Heart right ventricle (tissue), 16 donors: ENCODE data around the gene ATP11A. TPM values are rescaled to one million over a fixed set of nuclear protein-coding genes. Genes with fewer than 3 reads are reported as not detected.

ENCODE experiments used
- ATAC-seq, 8 donors: fragments of 200-7000 bp; cut with Tn5 transposase; one replicate each; pipeline ENCODE4 v1.9.1; 2020; ENCODE audit warnings: mild to moderate bottlenecking in 8 of 8, moderate library complexity in 8 of 8, moderate number of reproducible peaks in 1 of 8
- DNase-seq, 2 donors: peaks; one replicate each; pipeline ENCODE4 v3.0.0-alpha.2; 2020
- H3K27ac ChIP-seq, 10 donors: fragments of 200-600 bp; sonication (generic) in 2 of 10; one replicate each; pipeline versions ENCODE4 v1.5.0 to v1.8.0; 2020 to 2022; ENCODE audit warnings: mild to moderate bottlenecking in 3 of 10
- H3K27me3 ChIP-seq, 7 donors: fragments of 200-600 bp; one replicate each; pipeline ENCODE4 v1.8.0; 2021 to 2022; ENCODE audit warnings: mild to moderate bottlenecking in 2 of 7
- H3K36me3 ChIP-seq, 9 donors: fragments of 200-600 bp; sonication (generic) in 1 of 9; one replicate each; pipeline versions ENCODE4 v1.5.0 to v1.8.0; 2020 to 2022; ENCODE audit warnings: mild to moderate bottlenecking in 2 of 9
- H3K4me1 ChIP-seq, 9 donors: fragments of 200-600 bp; sonication (generic) in 1 of 9; one replicate each; pipeline versions ENCODE4 v1.5.0 to v1.8.0; 2020 to 2022; ENCODE audit warnings: mild to moderate bottlenecking in 4 of 9
- H3K4me3 ChIP-seq, 10 donors: fragments of 200-600 bp; sonication (generic) in 2 of 10; one replicate each; pipeline versions ENCODE4 v1.5.0 to v1.8.0; 2020 to 2022; ENCODE audit warnings: mild to moderate bottlenecking in 7 of 10, moderate library complexity in 2 of 10
- H3K9me3 ChIP-seq, 11 donors: fragments of 200-600 bp in 10 of 11; sonication (generic) in 2 of 11; one replicate each; pipeline versions ENCODE4 v1.5.0 to v1.8.0; 2013 to 2022; ENCODE audit warnings: mild to moderate bottlenecking in 2 of 11, control low read depth in 1 of 11, moderate library complexity in 1 of 11
- WGBS, 2 donors: extraction: QIAGEN DNeasy Blood & Tissue Kit; methylation state at CpG; one replicate each; pipeline ENCODE4 v1.1.7; 2013; ENCODE audit warnings: inconsistent platforms in 1 of 2; 5-methylcytosine and 5-hydroxymethylcytosine counted together
- intact Hi-C, 10 donors: fragments of 100-400 bp; cut with DNase I; formaldehyde crosslinking; loops; one replicate each; pipeline versions ENCODE4 v1.11.1 to v1.14.2; 2022
- polyA plus RNA-seq, 2 donors: library from polyadenylated mRNA; stranded (reverse); fragments of 200-250 nt; gene quantifications; one replicate each; pipeline ENCODE4 v1.2.3, GENCODE V29; 2013
- total RNA-seq, 10 donors: library from RNA; stranded (reverse); fragmentation: NEBNext Ultra II Directional in 3 of 10; extraction: Animal tissue kit (Norgen Biotek cat#: 25700) in 3 of 10; gene quantifications; one replicate each; pipeline versions ENCODE4 v1.2.1 to v1.2.4, GENCODE V29; 2021 to 2023
- TF ChIP-seq, protein P1 (sequence below), 9 donors: fragments of 200-600 bp; sonication (generic) in 2 of 9; IDR thresholded peaks; one replicate each; pipeline versions ENCODE4 v1.5.0 to v1.8.0; 2021 to 2022; ENCODE audit warnings: antibody characterized with exemption in 9 of 9, mild to moderate bottlenecking in 5 of 9, moderate library complexity in 1 of 9
- donor health status: Arrhythmogenic right ventricular cardiomyopathy.
- donor health status: ischemic (EF 13 %, LVEDD 7.1; RV severe dilation, severe dysfunction).
- donor health status: healthy with polysubstance abuse.
- donor health status: DM: no; HTN: yes; CAD: no.
- donor health status: DM: no; HTN: no; CAD: no.
- donor health status: ischemic (EF 25% LVEDD 6.9; RV normal size, moderate dysfunction).
- donor health status: ischemic (EF 25% LVEDD 5.7; RV mildly dilated, moderate dysfunction).
- donor health status: healthy.
- donor health status: DM: yes; HTN: yes; CAD: no.
- donor health status: Ischemic cardiomyopathy.
- donor health status: ischemic (EF 35%, LVEDD 5.7; RV mildly dilated, moderate dysfunction).
- donor health status: nonischemic (EF 11% LVEDD 7.7; RV severe dilation, severe dysfunction).
- donor health status: DM: yes; HTN: yes; CAD: no.
- donor health status: PGD.
- donor health status: ischemic (EF 29% LVEDD 5.4; RV normal size, mild dysfunction).
- donor health status: nonischemic (EF 23%, LVEDD 6.1; RV moderate dilation, normal function).

ATP11A gene
- total and polyA plus RNA-seq, 12 donors = 20.0 to 164 (median 107) TPM

DNA sequence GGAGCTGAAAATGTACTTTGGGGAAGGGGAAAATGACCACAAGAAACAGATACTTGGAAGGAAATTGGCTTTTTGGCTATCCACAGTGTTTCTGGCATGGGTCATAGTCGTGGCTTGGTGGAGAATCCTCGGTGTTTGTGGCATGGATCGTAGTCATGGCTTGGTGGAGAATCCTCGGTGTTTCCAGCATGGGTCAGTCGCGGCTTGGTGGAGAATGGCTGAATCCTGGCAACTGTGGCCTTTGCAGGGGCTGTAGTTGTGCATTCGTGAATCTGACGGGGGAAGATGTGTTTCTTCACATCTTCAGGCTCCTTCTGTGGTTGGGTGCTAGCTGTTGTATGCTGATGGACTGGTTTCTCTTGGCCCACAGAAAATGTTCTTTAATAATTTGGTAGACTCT lies 217.4 kb downstream of the ATP11A start:
- TF ChIP-seq, protein P1, sequence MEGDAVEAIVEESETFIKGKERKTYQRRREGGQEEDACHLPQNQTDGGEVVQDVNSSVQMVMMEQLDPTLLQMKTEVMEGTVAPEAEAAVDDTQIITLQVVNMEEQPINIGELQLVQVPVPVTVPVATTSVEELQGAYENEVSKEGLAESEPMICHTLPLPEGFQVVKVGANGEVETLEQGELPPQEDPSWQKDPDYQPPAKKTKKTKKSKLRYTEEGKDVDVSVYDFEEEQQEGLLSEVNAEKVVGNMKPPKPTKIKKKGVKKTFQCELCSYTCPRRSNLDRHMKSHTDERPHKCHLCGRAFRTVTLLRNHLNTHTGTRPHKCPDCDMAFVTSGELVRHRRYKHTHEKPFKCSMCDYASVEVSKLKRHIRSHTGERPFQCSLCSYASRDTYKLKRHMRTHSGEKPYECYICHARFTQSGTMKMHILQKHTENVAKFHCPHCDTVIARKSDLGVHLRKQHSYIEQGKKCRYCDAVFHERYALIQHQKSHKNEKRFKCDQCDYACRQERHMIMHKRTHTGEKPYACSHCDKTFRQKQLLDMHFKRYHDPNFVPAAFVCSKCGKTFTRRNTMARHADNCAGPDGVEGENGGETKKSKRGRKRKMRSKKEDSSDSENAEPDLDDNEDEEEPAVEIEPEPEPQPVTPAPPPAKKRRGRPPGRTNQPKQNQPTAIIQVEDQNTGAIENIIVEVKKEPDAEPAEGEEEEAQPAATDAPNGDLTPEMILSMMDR (IDR thresholded peaks at IDR 0.05) = no peak

DNA sequence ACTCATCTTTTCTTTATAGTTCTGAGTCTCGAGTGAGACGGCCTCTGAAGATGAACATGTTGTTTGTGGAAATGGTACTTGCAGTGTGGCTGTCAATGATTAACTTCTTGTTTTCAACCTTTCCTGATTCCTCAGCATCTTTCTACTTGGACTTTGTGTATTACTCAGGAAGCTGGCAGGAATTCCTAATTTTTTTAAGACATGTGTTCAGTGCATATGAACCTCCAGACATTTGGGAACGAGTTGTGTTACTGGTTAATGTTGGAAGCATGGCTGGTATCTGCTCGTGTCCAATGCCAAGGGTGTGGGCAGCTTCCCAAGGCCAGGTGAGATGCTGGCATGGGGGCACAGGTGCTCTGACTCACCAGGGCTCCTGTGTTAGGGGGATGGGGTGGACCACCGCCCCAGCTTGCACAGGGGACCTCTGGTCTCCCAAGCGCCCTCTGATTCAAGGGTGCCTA lies 218.1 kb downstream of the ATP11A start:
- TF ChIP-seq, protein P1 (IDR thresholded peaks at IDR 0.05) = no peak
- DNase-seq (no peak), ATAC-seq (no peak)
- H3K9me3 ChIP-seq = peaks cover 0 to 19% (median 0%) of the 10 kb centered on the region in 11 donors
- H3K27ac ChIP-seq = no peak overlapping the region
- H3K4me3 ChIP-seq = no peak overlapping the region
- no peaks in the 10 kb centered on the region for H3K4me1 ChIP-seq
- H3K27me3 ChIP-seq = peaks cover 0 to 33% (median 13%) of the 10 kb centered on the region in 7 donors
- WGBS, 2 donors = 73 to 80% methylated on average over 6 of the region's 6 CpGs
- intact Hi-C loops = no loop called here
- no peaks in the 10 kb centered on the region for H3K36me3 ChIP-seq

More for the DNA sequence above, 217.4 kb downstream of the ATP11A start:
- 91 to 94% methylated on average over 8 of the region's 8 CpGs for WGBS, 2 donors
- no peak overlapping the region for H3K4me3 ChIP-seq
- peaks cover 0 to 33% (median 13%) of the 10 kb centered on the region in 7 donors for H3K27me3 ChIP-seq
- H3K36me3 ChIP-seq = no peaks in the 10 kb centered on the region
- H3K9me3 ChIP-seq = peaks cover 0 to 19% (median 0%) of the 10 kb centered on the region in 11 donors
- H3K27ac ChIP-seq = no peak overlapping the region
- H3K4me1 ChIP-seq = no peaks in the 10 kb centered on the region
- no peak for ATAC-seq
- intact Hi-C loops = no loop called here
- no peak for DNase-seq

DNA sequence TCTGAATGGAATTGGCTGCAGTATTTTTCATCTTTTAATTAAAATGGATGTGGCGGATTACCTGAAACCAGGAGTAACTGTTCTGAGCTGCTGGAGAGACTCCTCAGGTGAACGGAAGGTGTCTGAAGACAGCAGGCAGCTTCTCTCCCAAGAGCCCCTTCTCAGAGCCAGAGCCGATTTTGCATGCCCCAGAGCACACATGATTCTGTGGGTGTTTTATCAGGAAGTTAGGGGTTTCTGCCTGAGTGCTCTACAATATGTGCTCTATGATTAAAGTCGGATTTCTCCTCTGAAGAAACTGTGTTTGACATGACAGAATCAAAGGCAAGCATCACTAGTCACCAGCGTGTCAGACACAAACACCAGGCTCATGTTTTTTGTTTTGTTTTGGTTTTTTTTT lies 218.5 kb downstream of the ATP11A start:
- H3K27me3 ChIP-seq = peaks cover 0 to 33% (median 13%) of the 10 kb centered on the region in 7 donors
- H3K4me1 ChIP-seq = no peaks in the 10 kb centered on the region
- TF ChIP-seq, protein P1 (IDR thresholded peaks at IDR 0.05) = no peak
- H3K36me3 ChIP-seq = no peaks in the 10 kb centered on the region
- no peak for ATAC-seq
- H3K4me3 ChIP-seq = no peak overlapping the region
- 85 to 88% methylated on average over 5 of the region's 5 CpGs for WGBS, 2 donors
- H3K9me3 ChIP-seq = peaks cover 0 to 19% (median 0%) of the 10 kb centered on the region in 11 donors
- intact Hi-C loops = no loop called here
- no peak overlapping the region for H3K27ac ChIP-seq
- DNase-seq = no peak

GRCh38 chr13:112910016-112910415 lies 220.2 kb downstream of the ATP11A start:
- WGBS, 2 donors = 68 to 70% methylated on average over 4 of the region's 4 CpGs
- Histone ChIP-seq H3K27me3 (peaks cover 0 to 39% (median 13%) of the 10 kb centered on the region in 7 donors), H3K36me3 (no peaks in the 10 kb centered on the region), H3K4me3 (no peak overlapping the region), H3K27ac (no peak overlapping the region), H3K4me1 (no peaks in the 10 kb centered on the region), H3K9me3 (peaks cover 0 to 10% (median 0%) of the 10 kb centered on the region in 11 donors)
- intact Hi-C loops = no loop called here
- ATAC-seq (no peak), DNase-seq (no peak)
- TF ChIP-seq, protein P1 (IDR thresholded peaks at IDR 0.05) = no peak
